ENCODE data around the gene TSPYL4.

DNA sequence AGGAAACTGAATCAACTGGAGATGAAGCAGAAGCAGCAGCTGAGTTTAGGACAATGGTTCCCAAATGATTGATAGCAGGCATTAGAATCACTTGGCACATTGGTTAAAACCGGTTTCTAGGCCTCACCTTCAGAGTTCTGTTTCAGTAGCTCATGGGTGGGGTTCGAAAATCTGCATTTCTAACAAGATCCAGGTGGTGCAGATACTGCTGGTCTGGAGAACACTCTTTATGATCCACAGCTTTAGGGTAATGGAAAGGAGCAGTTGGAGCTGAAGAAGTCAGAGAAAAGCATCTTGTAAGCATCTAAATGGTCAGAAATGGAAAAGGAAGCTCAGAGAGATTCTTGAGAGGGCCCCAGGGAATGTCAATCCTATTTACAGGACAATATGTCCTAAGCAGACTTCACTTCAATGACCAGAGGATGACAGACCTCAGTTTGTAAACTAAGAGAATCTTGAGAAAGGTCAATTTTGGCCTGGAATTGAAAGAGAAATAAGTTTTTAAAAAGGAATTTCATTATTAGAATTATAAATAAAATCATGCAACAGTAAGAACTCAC, 17.4 kb upstream of the TSPYL4 start:
- TF ChIP-seq, protein P1, sequence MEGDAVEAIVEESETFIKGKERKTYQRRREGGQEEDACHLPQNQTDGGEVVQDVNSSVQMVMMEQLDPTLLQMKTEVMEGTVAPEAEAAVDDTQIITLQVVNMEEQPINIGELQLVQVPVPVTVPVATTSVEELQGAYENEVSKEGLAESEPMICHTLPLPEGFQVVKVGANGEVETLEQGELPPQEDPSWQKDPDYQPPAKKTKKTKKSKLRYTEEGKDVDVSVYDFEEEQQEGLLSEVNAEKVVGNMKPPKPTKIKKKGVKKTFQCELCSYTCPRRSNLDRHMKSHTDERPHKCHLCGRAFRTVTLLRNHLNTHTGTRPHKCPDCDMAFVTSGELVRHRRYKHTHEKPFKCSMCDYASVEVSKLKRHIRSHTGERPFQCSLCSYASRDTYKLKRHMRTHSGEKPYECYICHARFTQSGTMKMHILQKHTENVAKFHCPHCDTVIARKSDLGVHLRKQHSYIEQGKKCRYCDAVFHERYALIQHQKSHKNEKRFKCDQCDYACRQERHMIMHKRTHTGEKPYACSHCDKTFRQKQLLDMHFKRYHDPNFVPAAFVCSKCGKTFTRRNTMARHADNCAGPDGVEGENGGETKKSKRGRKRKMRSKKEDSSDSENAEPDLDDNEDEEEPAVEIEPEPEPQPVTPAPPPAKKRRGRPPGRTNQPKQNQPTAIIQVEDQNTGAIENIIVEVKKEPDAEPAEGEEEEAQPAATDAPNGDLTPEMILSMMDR (conservative IDR thresholded peaks at IDR 0.05; ENCODE audit: low read length) = no peak
- TF ChIP-seq EZH2phosphoT487 (IDR thresholded peaks at IDR 0.05; ENCODE audit: borderline replicate concordance) = no peak

All from Loucy (cell line).